ENCODE data around the gene HIVEP1. TPM values are rescaled to one million over a fixed set of nuclear protein-coding genes. Genes with fewer than 3 reads are reported as not detected.
"Not testable (repeated sequence)": the region's sequence is repeated elsewhere in the genome, so short reads cannot be mapped to it uniquely, and the experiment has no call there.

HIVEP1 gene
- total RNA-seq, 1 experiment from 2014 or later: 8.5 TPM

- DNase-seq (ENCODE audit: extremely low read depth, low read depth): no peak
Measured at GRCh38 chr6:12149944-12150510, 137.9 kb downstream of the HIVEP1 start.

GRCh38 chr6:12150812-12151432 lies 138.8 kb downstream of the HIVEP1 start:
- DNase-seq (ENCODE audit: extremely low read depth, low read depth): peak; percentile 28

- DNase-seq (ENCODE audit: extremely low read depth, low read depth): no peak
Measured at GRCh38 chr6:12151433-12151820, 139.3 kb downstream of the HIVEP1 start.

GRCh38 chr6:12152023-12152970 lies 140.2 kb downstream of the HIVEP1 start:
- no peak for DNase-seq (ENCODE audit: extremely low read depth, low read depth)

- DNase-seq (ENCODE audit: extremely low read depth, low read depth): not testable (repeated sequence)
Measured at GRCh38 chr6:12155769-12156168, 143.7 kb downstream of the HIVEP1 start.

GRCh38 chr6:12158686-12159415 lies 146.7 kb downstream of the HIVEP1 start:
- DNase-seq (ENCODE audit: extremely low read depth, low read depth): no peak

- no peak for DNase-seq (ENCODE audit: extremely low read depth, low read depth)
Measured at GRCh38 chr6:12160326-12160725, 148.2 kb downstream of the HIVEP1 start.

GRCh38 chr6:12162213-12162612 lies 150.1 kb downstream of the HIVEP1 start:
- no peak for DNase-seq (ENCODE audit: extremely low read depth, low read depth)

GRCh38 chr6:12163149-12163548 lies 151.0 kb downstream of the HIVEP1 start:
- DNase-seq (ENCODE audit: extremely low read depth, low read depth): no peak

- DNase-seq (ENCODE audit: extremely low read depth, low read depth): no peak
Measured at GRCh38 chr6:12163744-12164507, 151.8 kb downstream of the HIVEP1 start.

GRCh38 chr6:12164508-12164770 lies 152.3 kb downstream of the HIVEP1 start:
- no peak for DNase-seq (ENCODE audit: extremely low read depth, low read depth)

GRCh38 chr6:12165297-12165696 lies 153.2 kb downstream of the HIVEP1 start:
- no peak for DNase-seq (ENCODE audit: extremely low read depth, low read depth)

GRCh38 chr6:12165722-12166280 lies 153.7 kb downstream of the HIVEP1 start:
- no peak for DNase-seq (ENCODE audit: extremely low read depth, low read depth)

- DNase-seq (ENCODE audit: extremely low read depth, low read depth): no peak
Measured at GRCh38 chr6:12169377-12169776, 157.3 kb downstream of the HIVEP1 start.

GRCh38 chr6:12170351-12171092 lies 158.4 kb downstream of the HIVEP1 start:
- no peak for DNase-seq (ENCODE audit: extremely low read depth, low read depth)

- DNase-seq (ENCODE audit: extremely low read depth, low read depth): no peak
Measured at GRCh38 chr6:12171717-12172116, 159.6 kb downstream of the HIVEP1 start.

GRCh38 chr6:12172572-12172971 lies 160.5 kb downstream of the HIVEP1 start:
- no peak for DNase-seq (ENCODE audit: extremely low read depth, low read depth)

- DNase-seq (ENCODE audit: extremely low read depth, low read depth): no peak
Measured at GRCh38 chr6:12173181-12173580, 161.1 kb downstream of the HIVEP1 start.

- no peak for DNase-seq (ENCODE audit: extremely low read depth, low read depth)
Measured at GRCh38 chr6:12173661-12174060, 161.5 kb downstream of the HIVEP1 start.
